ENCODE results near the gene POLK.

GRCh38 chr5:75550597-75550996 lies 38.9 kb downstream of the POLK start:
- TF ChIP-seq CTCF (IDR thresholded peaks at IDR 0.05) (no peak), POLR2AphosphoS5 (IDR thresholded peaks at IDR 0.05) (no peak), POLR2A (IDR thresholded peaks at IDR 0.05) (no peak)
